SIG-M5 treated with dmso at 0.1 percent for 504 hours (cell line): ENCODE results near the gene BCKDHB.

Experiments
- DNase-seq: peaks from one replicate; lab custom pipeline; 2025; ENCODE audit not compliant: unreplicated experiment; lab: John Stamatoyannopoulos, UW

BCKDHB gene

DNA sequence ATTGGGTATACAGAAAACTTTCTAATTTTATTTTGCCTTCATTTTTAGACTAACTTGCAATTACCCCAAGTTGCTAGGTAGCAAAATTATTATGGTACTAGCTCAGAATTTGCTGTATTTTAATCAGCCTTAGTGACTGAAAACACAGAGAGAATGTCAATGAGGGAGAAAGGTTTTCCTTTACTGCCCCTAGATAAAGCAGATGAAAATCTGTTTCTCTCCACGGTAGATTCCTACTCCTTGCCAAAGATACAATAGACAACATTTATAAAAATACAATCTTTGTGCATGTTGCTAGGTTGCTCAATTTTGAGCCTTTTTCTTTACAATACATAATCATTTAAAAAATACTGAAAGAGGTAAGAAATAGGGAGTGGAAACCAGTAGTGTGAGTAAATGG is 222.2 kb downstream of the BCKDHB start:
- no peak for DNase-seq

DNA sequence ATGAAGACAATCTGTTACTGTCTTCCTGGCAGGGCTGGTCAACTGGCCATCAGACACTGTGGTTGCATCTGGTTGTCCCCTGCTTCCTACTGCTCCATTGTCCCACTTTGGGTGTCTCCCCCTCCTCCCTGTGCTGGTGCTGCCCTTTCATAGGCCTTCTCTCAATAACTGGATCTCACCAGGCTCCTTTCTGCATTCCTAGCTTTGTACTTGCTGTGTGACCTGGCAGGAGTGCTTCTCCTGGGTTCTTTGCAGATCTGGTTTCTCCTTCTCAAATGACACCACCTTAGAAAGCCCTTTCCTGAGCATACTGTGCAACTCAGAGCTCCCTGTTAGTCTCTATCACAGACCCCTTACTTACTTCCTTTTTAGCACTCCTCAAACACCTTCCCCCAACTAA is 223.0 kb downstream of the BCKDHB start:
- no peak for DNase-seq

DNA sequence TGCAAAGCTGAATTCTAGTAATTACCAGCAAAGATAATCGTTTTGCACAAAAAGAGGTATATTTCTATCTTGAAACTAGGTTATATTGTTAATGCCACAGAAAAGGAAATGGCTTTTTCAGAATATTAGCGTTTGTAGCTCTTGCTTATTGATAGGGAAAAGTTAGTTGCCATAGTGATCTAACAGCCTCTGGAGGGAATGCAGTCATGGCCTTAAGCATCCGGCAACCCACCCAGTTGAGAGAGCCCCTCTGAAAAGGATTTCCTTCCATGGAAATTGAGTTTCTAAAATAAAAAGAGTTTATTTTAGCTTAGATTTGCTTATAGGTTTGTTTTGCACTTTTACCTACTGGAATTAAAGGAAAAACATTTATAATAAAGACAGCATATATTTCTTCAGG is 224.5 kb downstream of the BCKDHB start:
- DNase-seq = no peak

DNA sequence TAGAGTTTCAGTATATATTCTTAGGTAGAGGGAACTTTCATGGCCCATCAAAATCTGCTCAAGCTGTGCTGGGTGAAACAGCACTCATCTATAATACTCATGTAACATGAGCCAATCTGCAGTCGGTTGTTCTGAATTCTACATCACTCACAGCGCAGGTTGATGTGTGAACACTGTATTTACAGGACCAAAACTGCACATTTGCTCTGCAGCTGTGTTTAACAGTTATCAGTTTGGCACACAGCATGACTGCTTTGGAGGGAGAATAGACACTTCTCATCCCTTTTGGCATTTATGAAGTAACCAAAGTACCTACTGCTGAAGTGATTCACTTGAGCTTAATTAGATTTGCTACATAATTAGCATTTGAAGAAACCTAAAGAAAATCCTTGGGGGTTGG is 225.1 kb downstream of the BCKDHB start:
- no peak for DNase-seq

DNA sequence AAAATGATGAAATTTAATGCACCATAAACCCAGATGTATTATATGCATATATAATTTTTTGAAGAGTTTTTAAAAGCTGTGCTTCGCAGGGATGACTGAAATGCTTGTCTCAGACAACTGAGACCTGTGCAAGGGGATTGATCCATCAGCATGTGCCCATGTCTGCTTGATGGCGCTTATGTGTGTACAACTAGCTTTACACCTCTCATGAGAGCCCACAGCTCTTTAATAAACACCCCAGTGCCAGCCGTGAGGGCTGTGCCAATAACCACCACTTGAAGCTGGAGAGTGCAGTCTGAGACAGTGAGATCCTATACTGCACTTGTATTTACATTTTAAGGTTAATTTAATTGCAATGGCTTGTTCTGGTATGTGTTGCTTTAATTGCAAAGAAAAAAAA is 225.5 kb downstream of the BCKDHB start:
- DNase-seq = no peak

DNA sequence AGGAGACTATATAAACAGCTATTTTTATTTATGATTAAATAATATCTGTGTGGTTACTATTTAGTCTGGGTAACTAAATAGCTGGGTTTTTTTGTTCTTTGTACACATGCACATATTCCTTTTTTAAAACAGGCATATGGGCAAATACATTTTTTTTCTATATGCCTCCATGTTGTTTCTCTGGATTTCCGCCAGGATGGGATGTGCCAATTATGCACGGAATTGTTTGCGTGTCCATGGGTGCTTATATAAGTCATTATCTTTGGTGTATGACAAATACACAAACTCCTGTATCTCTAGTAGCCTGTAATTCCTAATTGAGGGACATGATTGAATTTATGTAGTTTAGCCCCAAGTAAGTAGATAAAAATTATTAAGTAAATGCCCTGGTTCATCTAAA is 226.9 kb downstream of the BCKDHB start:
- no peak for DNase-seq

DNA sequence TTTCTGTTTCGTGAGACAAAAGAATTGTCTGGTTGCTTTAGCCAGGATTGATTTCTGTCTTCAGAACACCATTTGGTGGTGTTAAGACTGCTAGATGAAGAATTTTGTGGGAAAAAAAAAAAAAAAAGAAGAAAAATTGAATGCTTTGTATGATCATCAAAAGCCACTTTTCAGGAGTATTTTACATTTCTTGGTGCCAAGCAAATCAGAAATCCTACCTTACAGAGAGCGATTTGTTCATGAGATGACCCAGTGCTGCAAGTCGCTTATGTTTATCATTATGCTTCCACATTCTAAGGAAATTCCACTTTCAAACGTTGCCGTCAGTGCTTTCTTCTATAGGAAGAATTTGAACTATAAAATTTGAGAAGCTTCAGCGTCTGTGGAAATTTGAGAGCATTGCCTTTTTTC is 228.7 kb downstream of the BCKDHB start:
- DNase-seq = no peak

DNA sequence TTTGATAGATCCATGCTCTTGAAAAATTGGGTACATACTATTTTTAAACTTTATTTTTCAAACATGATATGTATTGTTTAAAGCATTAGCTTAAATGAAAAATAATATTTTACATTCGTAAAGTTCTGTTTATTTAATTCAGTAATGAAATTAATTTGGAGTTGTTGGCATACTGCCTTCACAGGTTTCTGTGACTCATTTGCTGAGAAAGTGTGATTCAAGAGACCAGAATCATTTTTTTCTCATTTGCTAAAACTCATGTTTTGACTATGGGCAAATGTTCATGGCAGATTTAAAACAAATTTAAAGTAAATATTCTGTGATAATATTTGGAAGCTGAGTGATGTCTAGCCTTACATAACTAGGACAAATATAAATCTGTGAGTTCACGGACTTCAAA is 230.4 kb downstream of the BCKDHB start:
- DNase-seq = no peak

DNA sequence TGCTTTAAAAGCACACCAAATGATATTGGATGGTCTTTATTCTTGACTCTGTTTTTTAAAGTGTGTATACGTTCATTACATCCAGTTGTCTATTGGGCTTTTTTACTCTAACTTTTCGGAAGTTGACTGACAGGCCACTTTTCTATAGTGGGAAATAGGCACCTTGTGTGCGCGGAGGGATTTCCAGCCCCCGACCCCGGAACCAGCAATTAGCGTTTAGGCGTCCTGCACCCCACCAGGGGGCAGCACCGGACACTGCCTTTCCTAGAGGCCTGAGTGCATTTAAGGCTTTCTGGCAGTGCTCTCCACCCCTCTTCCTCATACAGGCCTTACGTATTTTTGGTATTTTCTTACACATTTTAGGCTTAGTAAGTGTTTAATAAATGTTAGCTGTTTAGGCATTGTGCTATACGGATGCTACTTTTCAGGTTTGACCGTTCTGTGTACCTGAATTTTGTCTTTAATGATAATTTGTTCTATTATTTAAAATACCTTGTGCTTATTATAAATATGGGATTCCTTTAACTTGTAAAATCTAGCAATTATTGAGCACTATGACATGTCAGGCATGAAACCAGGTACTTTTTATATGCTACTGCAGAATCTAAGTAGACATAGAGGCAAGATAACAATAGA is 231.8 kb downstream of the BCKDHB start:
- DNase-seq = peak; percentile 62

DNA sequence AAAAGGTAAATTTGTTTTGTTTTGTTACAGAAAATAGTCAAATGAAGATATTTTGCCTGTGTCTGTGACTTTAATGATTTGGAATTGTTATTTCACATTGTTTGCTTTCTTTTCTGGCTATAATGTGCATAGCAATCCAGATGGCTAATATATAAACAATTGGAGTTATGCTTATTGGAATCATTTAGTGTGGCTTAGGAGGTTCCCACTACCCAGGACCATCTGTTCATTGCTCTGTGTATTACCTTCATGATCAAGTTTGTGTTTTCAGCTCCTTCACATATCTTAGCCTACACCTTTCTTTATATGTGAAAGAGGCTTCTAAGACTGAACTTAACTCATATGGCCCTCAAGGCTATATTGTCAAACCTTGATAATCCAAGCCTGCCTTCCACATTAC is 232.9 kb downstream of the BCKDHB start:
- no peak for DNase-seq

DNA sequence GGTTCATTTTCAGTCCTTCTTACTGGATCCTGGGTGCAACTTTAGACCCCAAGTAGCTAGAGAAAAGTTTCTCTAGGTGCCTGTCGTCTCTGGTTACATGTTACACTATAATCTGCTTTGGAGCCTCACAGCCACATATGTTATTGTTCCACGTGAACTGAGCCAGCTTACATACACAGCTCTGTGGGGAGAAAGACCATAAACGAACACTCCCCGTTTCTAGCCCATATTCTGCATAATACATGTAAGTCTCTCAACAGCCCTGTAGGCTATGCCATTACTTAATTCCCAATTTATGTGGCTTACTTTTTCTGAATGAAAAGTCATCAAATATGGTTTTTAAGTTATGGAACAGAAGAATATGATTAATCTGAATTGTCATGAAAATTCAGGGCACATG is 233.8 kb downstream of the BCKDHB start:
- DNase-seq = no peak

DNA sequence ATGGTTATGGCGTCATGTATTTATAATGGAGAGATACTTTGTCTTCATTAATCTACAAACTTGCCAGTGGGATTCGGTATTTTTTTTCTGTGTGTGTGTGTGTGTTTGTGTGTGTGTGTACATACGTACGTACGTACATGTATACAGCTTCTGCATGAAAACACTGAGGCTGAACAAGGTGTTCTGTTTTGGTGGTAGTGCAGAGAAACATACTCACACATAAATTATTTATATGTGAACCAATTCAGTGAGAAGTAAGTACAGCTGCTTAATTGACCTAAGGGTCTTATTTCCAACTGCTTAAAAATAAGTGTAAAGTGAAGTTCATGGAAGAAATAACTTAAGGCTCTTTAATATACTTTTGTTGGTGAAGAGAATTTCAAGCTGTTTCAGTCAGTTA is 234.2 kb downstream of the BCKDHB start:
- no peak for DNase-seq

DNA sequence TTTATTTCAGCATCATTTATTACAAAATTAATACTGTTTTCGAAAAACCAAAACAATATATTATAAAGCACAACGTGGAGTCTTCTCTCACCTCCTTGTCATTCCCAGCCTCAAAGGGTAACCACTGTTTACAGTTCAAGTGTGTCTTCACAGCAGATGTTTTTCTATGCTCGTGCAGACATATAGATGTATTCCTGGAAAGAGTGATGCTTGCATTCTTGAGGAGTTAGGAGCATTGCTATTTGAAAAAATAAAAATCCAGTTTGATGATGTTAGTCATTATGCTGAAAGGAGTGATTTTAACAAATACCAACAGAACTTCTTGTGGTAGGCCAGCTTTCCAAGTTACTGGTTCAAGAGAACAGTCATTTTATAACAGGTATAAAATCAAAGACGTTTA is 234.9 kb downstream of the BCKDHB start:
- no peak for DNase-seq

DNA sequence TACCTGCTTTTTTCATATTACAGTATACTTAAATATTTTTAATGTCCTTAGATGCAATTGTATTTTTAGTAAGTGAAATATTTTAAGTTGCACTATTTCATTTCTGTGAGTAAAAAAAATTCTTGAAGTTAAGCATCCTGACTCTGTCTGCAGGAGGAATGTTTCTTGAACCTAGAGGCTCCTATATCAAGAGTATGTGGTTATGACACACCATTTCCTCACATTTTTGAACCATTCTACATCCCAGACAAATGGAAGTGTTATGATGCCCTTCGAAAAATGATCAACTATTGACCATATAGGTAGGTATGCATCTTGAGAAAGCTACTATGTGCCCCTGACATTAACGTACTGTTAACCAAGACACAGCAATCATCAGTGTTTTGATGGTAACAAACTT is 237.0 kb downstream of the BCKDHB start:
- DNase-seq = no peak

DNA sequence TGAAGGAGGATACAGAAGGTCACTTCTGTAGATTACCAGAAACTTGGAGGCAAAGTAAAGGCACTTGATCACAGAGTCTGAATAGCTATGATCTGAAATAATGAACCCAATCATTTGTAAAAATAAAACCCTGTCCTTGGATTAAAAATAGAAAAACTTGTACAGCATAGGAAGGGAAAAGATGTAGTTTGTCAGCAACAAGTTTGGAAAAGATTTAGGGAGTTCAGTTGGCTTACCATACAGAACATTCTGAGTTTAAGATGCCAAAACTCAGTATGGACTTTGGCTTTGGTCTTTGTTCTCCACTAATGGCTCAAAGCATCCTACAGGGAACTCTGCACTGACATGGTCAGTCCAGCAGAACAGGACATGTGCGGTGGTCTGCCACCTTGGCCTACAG is 240.6 kb downstream of the BCKDHB start:
- no peak for DNase-seq

DNA sequence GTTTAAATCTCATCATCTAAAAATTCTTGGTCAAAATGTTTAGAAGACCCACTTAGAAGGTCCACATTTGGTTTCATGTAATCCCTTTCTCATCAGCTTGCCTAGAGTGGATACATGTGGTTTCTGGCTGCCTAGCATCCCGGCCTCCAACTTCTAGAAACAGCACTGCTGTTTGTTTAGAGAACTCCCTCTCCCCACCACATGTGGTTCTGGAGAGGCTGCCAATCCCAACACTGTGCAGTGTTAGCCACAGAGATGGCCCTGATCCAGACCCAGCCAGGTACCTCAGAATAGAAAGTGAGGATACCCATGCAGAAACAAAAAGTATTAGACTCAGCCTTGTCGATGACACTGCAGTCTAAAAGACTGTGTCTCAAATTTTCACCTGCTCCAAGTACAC is 241.8 kb downstream of the BCKDHB start:
- DNase-seq = no peak

DNA sequence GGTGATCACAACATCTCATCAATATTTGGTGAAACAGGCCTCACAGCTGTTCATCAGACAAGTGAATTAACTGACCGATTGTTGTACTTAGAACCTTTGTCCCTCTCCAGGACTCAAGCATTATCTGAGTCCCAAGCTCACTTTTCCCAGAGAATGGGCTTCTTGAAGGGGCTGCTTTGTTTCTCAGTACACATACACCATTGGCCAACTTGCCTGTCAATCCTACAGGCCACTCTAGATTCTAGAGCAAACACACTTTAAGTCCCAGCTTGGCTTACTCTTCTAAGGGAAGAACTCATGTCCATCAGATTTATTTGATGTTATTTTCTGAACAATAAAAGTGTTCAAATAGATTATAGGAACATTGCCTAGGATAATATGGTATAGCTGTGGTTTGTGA is 249.5 kb downstream of the BCKDHB start:
- no peak for DNase-seq

DNA sequence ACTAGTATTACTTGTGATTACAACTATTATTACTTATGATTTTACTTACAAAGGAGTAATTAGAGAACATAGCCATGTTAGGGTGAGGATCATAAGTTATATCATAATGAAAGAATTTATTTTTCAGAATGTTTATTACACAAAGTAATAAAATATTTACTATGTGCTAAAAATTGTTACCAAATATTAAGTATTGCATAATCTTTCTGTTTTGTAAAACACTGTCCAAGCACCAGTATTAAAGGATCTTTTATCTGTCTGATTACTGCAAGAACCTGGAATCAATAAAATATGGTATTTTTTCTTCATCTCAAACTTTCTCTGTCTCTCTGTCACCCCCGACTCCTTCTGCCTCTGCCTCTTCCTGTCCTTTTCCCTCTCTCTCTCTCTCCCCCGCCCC is 250.1 kb downstream of the BCKDHB start:
- DNase-seq = no peak

DNA sequence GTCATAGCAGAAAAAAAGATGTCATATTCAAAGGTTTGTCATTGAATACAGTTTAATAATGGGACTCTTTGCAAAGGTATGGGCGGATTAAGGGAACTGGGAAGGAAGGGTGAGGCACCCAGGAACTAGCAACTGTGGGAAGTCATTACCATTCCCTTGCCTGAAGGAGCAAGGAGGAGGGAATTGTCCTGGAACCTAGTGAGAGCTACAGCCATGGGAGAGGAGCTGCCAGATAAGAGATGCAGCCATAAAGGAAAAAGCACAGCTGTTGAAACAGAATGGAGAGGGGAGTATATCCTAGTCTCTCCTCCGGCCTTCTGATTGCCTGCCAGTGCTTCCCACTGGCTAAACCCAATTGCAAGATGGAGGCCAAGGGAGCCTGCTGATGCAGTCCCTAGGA is 250.6 kb downstream of the BCKDHB start:
- DNase-seq = no peak

DNA sequence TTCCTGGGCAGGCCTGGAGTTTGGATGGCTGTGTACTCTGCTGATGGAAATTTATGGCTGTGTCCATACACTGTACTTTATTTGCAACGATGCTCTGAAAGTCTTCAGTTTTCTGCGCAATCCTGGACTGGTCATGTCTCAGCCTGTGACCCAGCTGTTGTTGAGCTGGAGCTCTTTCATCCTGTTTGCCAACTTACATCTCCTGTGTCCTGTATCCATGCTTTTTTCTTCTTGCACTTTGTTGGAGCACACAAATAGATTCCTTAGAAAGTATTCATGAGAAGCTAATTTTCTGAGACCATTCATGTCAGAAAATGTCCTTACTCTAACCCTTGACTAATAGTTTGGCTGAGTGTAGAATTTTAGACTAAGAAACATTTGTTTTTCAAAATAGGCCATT is 251.2 kb downstream of the BCKDHB start:
- no peak for DNase-seq

DNA sequence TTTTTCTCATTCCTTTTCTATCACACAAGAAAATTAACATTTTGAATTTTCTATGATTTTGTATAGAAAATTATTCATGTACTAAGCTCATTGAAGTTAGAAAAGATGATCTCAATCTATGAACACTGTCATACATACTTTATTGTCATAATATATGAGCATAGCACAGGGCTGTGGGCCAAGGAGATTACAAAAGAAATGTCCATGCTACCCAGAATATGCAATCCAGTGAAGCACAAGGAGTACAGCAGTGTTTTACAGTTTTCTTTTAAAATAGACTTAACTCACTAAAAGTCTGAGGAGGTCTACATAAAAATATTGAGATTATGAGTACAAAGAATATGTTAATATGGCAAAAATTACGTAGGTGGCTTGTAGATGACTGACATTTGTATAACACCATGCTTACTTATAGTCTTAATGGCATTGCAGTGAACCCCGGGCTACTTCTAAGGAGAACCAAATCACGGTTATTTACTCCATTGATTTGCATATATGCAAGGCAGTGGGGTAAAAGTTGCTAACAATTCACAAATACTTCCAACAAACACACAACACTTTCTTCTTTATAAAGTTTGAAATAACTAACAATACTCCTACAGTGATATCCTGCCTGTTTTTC is 257.1 kb downstream of the BCKDHB start:
- no peak for DNase-seq

DNA sequence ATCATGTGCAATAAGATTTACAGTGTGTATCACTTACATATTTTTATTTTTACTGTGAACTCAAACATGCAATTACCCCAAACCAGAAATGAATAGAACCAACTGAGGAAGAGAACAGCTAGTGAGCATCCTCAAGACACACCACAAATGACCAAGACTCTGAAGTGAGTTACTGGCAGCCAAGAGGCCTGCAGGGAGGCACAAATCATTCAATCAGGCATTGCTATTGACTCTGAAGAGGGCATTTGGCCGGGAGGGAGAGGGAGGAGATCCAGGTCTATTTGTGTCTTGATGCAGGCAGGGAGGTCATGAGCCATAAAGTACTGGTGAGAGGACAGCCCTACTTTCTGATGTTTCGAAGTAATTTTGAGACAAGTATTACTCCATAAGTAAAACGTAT is 257.7 kb downstream of the BCKDHB start:
- no peak for DNase-seq

DNA sequence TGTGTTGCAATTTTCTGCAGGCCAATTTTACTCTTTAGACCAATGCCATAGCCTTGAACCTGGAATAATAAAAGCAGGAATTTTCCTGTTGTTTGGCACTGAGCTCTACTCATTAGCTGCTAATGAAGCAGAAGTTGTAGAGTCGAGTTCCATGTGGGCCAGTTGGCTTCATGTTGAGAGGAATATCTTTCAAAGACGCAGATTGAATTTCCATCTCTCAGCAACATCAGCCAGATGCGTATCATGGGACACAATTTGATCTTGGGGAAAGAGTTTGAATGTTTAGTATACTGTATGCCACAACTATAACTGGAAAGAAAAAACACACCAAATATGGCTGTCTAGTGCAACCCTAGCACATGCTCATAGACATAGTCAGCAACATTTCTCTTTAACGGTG is 259.6 kb downstream of the BCKDHB start:
- DNase-seq = no peak
